Activated CD8-positive, alpha-beta T cell treated with anti-CD3 and anti-CD28 coated beads for 36 hours (primary cell): ENCODE data around the gene ATP1A4. TPM values are rescaled to one million over a fixed set of nuclear protein-coding genes. Genes with fewer than 3 reads are reported as not detected.

Experiments used
- ATAC-seq: fragments of 200-7000 bp; cut with Tn5 transposase; one replicate; pipeline ENCODE4 v1.10.0; 2021; ENCODE audit warnings: mild to moderate bottlenecking, moderate library complexity
- CTCF ChIA-PET: fragments of 350-600 bp; sonication (Branson Sonifier 250); formaldehyde crosslinking; loops from one replicate; lab custom pipeline; 2021; ENCODE audit warnings: antibody characterized with exemption; lab: Charles Lee
- POLR2A ChIA-PET: fragments of 350-600 bp; sonication (Branson Sonifier 250); formaldehyde crosslinking; loops from one replicate; lab custom pipeline; 2021; ENCODE audit warnings: antibody characterized with exemption; lab: Charles Lee
- DNase-seq: peaks from one replicate; pipeline ENCODE4 v3.0.0-alpha.2; 2020
- H3K27ac Mint-ChIP-seq: one replicate; pipeline ENCODE4 v1.8.0; 2021; ENCODE audit warnings: mild to moderate bottlenecking, mixed read lengths
- H3K27me3 Mint-ChIP-seq: one replicate; pipeline ENCODE4 v1.8.0; 2021; ENCODE audit warnings: mixed read lengths
- H3K36me3 Mint-ChIP-seq: one replicate; pipeline ENCODE4 v1.8.0; 2021; ENCODE audit warnings: low read depth, mixed read lengths
- H3K4me1 Mint-ChIP-seq: one replicate; pipeline ENCODE4 v1.8.0; 2021; ENCODE audit warnings: low read depth, mixed read lengths
- H3K4me3 Mint-ChIP-seq: one replicate; pipeline ENCODE4 v1.8.0; 2021; ENCODE audit warnings: mild to moderate bottlenecking, moderate library complexity, mixed read lengths
- H3K9me3 Mint-ChIP-seq: one replicate; pipeline ENCODE4 v1.8.0; 2021; ENCODE audit warnings: mixed read lengths
- CTCF ChIP-seq: fragments of 200-600 bp; IDR thresholded peaks from one replicate; pipeline ENCODE4 v1.8.0; 2022; ENCODE audit warnings: antibody characterized with exemption, mild to moderate bottlenecking
- intact Hi-C: fragments of 100-400 bp; cut with micrococcal nuclease; formaldehyde crosslinking; loops from one replicate; pipeline ENCODE4 v1.10.0; 2022
- total RNA-seq, 2 experiments: library from RNA; stranded (reverse); gene quantifications; one replicate each; pipeline ENCODE4 v1.2.3, GENCODE V29; 2021

The ATP1A4 gene
- total RNA-seq, 2 experiments from 2014 or later, result not detected

- CTCF ChIA-PET, result interaction anchor here (0.6 kb wide), 1 partner anchor 91 kb away, joined by 3 read pairs; no protein-coding TSS in a partner anchor
Observed at GRCh38 chr1:160177231-160177630, 25.8 kb downstream of the ATP1A4 start.

GRCh38 chr1:160177667-160178066 lies 26.3 kb downstream of the ATP1A4 start:
- Mint-ChIP-seq H3K9me3 (no peaks in the 10 kb centered on the region), H3K4me3 (no peak overlapping the region), H3K4me1 (no peaks in the 10 kb centered on the region), H3K27me3 (peaks cover 13% of the 10 kb centered on the region), H3K36me3 (no peaks in the 10 kb centered on the region), H3K27ac (no peak overlapping the region)
- no peak for ATAC-seq
- DNase-seq, result no peak
- ChIA-PET CTCF (interaction anchor here (0.6 kb wide), 1 partner anchor 92 kb away, joined by 3 read pairs; no protein-coding TSS in a partner anchor), POLR2A (no interaction called here)
- no peak for TF ChIP-seq CTCF
- intact Hi-C loops, result no loop called here

More at GRCh38 chr1:160177231-160177630, 25.8 kb downstream of the ATP1A4 start:
- Mint-ChIP-seq H3K27ac (no peak overlapping the region), H3K27me3 (peaks cover 13% of the 10 kb centered on the region), H3K36me3 (no peaks in the 10 kb centered on the region), H3K9me3 (no peaks in the 10 kb centered on the region), H3K4me3 (no peak overlapping the region), H3K4me1 (no peaks in the 10 kb centered on the region)
- POLR2A ChIA-PET, result no interaction called here
- DNase-seq, result no peak
- ATAC-seq, result peak; percentile 39
- intact Hi-C loops, result no loop called here
- no peak for TF ChIP-seq CTCF

- no peaks in the 10 kb centered on the region for H3K36me3 Mint-ChIP-seq
- no peak for TF ChIP-seq CTCF
- DNase-seq (no peak), ATAC-seq (no peak)
- H3K9me3 Mint-ChIP-seq, result no peaks in the 10 kb centered on the region
- POLR2A ChIA-PET, result interaction anchor here (0.8 kb wide), 1 partner anchor 66 kb away, joined by 4 read pairs; no protein-coding TSS in a partner anchor
- CTCF ChIA-PET, result interaction anchor here (1.0 to 5.6 kb wide), 3 partner anchors 11 to 113 kb away, joined by 3 to 20 read pairs (median 3); partner anchors contain the start of gene CASQ1
- no peaks in the 10 kb centered on the region for H3K4me1 Mint-ChIP-seq
- intact Hi-C loops, result no loop called here
- H3K27ac Mint-ChIP-seq, result no peak overlapping the region
- peaks cover 10% of the 10 kb centered on the region for H3K27me3 Mint-ChIP-seq
- no peak overlapping the region for H3K4me3 Mint-ChIP-seq
Observed at GRCh38 chr1:160178731-160179130, 27.3 kb downstream of the ATP1A4 start.

- no peaks in the 10 kb centered on the region for H3K9me3 Mint-ChIP-seq
- DNase-seq, result no peak
- H3K27me3 Mint-ChIP-seq, result peaks cover 10% of the 10 kb centered on the region
- CTCF ChIA-PET, result interaction anchor here (1.0 to 5.6 kb wide), 3 partner anchors 11 to 112 kb away, joined by 3 to 20 read pairs (median 3); partner anchors contain the start of gene CASQ1
- no peak overlapping the region for H3K27ac Mint-ChIP-seq
- ATAC-seq, result no peak
- no peaks in the 10 kb centered on the region for H3K36me3 Mint-ChIP-seq
- no peak for TF ChIP-seq CTCF
- H3K4me1 Mint-ChIP-seq, result no peaks in the 10 kb centered on the region
- intact Hi-C loops, result no loop called here
- POLR2A ChIA-PET, result interaction anchor here (0.8 kb wide), 1 partner anchor 67 kb away, joined by 4 read pairs; no protein-coding TSS in a partner anchor
- H3K4me3 Mint-ChIP-seq, result no peak overlapping the region
Observed at GRCh38 chr1:160179336-160179735, 27.9 kb downstream of the ATP1A4 start.

- H3K36me3 Mint-ChIP-seq, result no peaks in the 10 kb centered on the region
- peaks cover 4% of the 10 kb centered on the region for H3K27me3 Mint-ChIP-seq
- ChIA-PET POLR2A (interaction anchor here (0.5 kb wide), 1 partner anchor 68 kb away, joined by 3 read pairs; no protein-coding TSS in a partner anchor), CTCF (interaction anchor here (1.6 to 1.9 kb wide), 2 partner anchors 62 to 106 kb away, joined by 3 to 9 read pairs; no protein-coding TSS in a partner anchor)
- ATAC-seq (no peak), DNase-seq (no peak)
- intact Hi-C loops, result no loop called here
- no peaks in the 10 kb centered on the region for H3K9me3 Mint-ChIP-seq
- no peak overlapping the region for H3K27ac Mint-ChIP-seq
- H3K4me1 Mint-ChIP-seq, result no peaks in the 10 kb centered on the region
- no peak for TF ChIP-seq CTCF
- H3K4me3 Mint-ChIP-seq, result no peak overlapping the region
Observed at GRCh38 chr1:160186246-160186645, 34.8 kb downstream of the ATP1A4 start.
